HG03196 (cell line): ENCODE data around the gene OR2V2.
A peak's percentile ranks its signal among the peaks of the same experiment; 100 is the strongest.
"Not testable (repeated sequence)": the region's sequence is repeated elsewhere in the genome, so short reads cannot be mapped to it uniquely, and the experiment has no call there.

Experiments used
- ATAC-seq: cut with Tn5 transposase; IDR thresholded peaks from one replicate; pipeline ENCODE4 v1.9.1; 2021; ENCODE audit not compliant: unreplicated experiment

The OR2V2 gene

DNA sequence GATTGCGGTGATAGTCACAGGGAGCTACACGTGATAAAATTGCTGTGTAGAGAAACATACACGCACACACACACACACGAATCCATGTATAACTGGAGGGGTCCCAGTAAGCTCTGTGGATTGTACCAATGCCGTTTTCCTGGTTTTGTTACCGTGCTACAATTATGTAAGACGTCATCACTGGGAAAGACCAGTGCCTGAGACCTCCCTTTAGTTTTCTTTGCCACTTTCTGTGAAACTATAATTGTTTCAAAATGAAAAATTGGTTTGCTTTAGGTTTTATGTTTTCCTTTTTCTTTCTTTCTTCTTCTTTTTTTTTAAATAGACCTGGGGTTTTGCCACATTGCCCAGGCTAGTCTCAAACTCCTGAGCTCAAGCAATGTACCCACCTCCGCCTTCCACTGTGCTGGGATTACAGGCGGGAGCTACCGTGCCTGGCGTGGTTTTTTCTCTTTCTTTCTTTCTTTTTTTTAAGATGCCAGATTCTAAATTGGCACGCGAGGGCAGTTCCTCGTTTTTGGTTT is 21.3 kb downstream of the OR2V2 start:
- no peak for ATAC-seq

GRCh38 chr5:181169459-181170236 is 22.3 kb downstream of the OR2V2 start:
- ATAC-seq, result peak; percentile 51

DNA sequence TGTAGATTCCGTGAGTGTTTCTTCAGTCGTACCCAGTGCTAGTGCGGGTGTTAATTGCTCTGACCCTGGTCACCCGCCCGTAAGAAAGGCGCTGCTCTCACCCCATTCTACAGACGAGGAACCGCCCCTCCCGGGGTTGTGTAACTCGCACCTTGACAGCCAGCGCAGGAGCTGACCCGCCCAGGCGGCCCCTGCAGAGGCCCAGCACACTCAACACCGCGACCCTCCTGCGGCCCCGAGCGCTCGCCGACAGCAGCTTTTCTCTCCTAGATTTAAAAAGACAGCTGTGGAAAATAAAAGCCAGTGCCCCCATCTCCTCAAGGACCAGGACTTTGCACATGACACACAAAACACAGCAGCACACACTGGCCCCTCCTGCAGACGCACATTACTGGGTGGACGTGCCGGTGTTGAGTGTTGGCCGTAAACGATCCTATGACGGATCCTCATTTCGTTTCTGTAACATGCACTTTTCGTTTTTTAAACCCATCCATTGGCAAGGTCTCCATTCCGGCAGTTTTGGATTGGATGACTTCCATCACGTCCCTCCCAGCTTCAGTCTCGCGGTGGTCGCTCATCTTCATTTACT is 22.9 kb downstream of the OR2V2 start:
- ATAC-seq, result peak; percentile 12

DNA sequence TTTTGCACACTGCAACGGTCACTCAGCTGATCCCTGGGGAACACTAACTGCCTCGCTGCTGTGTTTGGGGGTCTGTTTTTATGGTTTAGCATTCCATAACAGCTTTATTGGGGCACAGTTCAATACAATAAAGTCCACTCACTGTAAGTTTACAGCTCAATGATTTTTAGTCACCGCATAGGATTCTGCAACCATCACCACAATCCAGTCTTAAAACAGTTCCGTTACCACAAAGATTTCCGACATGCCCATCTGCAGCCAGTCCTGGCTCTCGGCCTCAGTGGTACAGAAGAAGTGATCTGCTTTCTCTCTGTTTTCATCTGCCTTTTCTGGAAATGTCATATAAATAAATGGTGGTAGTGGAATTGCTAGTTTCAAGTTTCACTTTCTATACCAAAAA is 23.6 kb downstream of the OR2V2 start:
- no peak for ATAC-seq

- no peak for ATAC-seq
These were observed 24.4 kb downstream of the OR2V2 start for GRCh38 chr5:181171782-181172181.

GRCh38 chr5:181173027-181173419 is 25.6 kb downstream of the OR2V2 start:
- no peak for ATAC-seq

DNA sequence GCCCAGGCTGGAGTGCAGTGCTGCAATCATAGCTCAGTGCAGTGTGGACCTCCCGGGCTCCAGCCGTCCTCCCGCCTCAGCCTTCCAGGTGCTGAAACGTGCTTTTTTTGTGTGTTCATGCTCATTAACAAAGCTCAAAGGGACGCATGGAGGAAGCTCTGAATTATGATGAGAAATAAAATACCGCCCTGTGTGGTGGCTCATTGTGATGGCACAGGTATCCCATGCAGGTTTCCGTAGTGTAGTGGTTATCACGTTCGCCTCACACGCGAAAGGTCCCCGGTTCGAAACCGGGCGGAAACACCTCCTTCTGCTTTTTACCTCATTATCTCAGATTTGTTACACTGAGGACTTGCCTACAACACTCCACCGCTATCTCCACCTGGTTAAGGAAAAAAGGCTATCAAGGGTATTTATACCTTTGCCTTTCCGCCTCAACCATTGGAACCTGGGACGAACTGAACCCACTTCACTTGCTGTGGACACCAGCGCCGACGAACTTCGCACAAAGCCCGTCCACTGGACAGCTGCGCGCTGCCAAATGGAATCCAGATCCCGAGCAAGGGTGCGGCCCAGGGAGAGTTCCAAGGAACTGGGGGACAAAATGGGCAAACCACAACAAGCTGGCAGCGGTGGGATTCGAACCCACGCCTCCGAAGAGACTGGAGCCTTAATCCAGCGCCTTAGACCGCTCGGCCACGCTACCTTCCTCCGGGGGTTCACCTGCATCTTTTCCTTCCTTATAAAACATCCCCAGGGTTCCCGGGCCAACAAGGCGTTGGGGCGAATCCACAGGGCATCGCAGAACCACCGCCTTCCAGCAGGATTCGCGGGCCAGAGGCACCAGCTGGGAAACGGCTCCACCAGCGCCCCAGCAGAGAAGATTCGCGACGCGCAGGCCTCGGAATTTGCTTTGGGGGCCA is 26.3 kb downstream of the OR2V2 start:
- no peak for ATAC-seq

GRCh38 chr5:181176254-181176952 is 29.0 kb downstream of the OR2V2 start:
- ATAC-seq, result no peak

GRCh38 chr5:181177559-181177958 is 30.2 kb downstream of the OR2V2 start:
- not testable (repeated sequence) for ATAC-seq

DNA sequence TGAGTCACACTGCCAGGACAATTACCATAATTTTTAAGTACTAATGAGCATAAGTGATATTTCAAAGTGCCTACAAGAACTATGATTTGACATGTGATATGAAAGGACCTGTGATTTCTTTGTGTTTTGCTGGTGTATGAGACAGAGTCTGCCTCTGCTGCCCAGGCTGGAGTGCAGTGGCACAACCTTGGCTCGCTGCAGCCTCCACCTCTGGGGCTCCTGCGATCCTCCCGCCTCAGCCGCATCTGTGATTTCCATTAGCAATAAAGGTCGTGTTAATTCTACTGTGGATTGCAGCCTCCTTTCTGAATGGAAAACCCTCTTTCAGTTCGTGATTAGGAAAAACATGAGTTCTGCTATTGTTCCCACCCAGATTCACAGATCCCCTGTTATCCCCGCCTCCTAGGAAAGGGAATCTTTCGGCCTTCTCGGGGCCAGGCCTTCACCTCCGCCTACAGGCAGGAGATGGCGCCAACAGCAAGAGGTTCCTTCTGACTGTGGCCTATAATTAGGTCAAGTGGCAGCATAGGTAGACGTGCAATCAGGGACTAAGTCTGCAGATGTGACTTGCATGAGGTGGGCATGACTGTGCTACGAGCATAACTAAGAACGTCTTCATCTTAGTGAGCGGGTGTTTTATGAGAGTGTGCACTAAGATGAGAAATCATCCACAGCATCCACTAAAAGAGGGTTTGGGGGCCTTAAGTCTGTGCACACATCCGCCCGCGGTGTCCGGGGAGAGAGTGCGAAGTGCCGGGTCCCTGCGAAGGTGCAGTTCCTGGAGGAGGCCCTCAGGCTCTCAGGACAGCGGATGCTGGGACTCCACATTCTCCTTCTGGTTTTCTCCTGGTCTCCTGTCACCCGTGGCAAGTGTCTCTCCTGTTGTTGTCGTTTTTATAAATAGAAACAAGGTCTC is 34.5 kb downstream of the OR2V2 start:
- ATAC-seq, result peak; percentile 50

- no peak for ATAC-seq
These were observed 35.3 kb downstream of the OR2V2 start for GRCh38 chr5:181182651-181183050.

DNA sequence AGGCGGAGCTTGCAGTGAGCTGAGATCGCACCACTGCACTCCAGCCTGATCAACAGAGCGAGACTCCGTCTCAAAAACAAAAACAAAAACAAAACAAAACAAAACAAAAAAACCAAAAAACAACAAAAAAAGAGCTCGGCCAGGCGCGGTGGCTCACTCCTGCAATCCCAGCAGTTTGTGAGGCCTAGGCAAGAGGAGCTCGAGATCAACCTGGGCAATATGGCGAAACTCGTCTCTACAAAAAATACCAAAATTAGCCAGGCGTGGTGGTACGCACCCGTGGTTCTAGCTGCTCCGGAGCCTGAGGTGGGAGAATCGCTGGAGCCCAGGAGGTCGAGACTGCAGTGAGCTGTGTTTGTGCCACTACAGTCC is 37.4 kb downstream of the OR2V2 start:
- ATAC-seq, result no peak

GRCh38 chr5:181185560-181185959 is 38.2 kb downstream of the OR2V2 start:
- ATAC-seq, result no peak

DNA sequence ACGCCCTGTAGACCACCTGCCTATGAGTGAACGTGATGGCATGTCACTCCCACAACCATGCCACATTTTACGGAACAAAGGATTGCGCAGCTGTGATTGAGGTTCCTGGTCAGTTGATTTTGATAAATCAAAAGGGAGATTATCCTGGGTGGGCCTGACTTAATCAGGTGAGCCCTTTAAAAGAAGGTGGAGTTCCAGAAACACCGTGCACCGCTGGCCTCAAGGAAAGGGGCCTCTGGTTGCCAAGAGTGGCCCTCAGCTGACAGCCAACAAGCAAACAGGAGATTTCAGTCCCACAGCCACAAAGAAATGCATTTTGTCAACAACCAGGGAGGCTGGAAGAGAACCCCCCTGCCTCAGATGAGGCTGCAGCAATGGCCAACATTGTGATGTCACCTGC is 38.6 kb downstream of the OR2V2 start:
- no peak for ATAC-seq

DNA sequence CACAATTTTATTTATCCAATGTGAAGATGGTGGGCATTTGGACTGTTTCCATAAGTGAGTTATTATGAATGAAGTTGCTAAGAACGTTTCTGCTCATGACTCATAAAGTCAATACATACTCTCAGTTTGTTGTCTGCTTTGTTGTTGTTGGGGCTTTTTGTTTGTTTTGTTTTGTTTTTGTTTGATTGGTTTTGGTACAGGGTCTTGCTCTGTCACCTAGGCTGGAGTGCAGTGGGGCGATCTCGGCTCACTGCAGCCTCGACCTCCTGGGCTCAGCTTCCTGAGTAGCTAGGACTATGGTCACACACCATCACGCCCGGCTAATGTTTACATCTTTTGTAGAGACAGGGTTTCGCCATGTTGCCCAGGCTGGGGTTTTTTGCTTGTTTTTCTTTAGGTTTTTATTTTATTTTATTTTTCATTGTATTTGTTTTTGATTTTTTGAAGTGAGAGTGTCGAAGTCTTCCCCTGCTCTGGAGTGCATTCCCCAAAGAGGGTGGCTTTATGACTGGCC is 39.7 kb downstream of the OR2V2 start:
- ATAC-seq, result no peak

DNA sequence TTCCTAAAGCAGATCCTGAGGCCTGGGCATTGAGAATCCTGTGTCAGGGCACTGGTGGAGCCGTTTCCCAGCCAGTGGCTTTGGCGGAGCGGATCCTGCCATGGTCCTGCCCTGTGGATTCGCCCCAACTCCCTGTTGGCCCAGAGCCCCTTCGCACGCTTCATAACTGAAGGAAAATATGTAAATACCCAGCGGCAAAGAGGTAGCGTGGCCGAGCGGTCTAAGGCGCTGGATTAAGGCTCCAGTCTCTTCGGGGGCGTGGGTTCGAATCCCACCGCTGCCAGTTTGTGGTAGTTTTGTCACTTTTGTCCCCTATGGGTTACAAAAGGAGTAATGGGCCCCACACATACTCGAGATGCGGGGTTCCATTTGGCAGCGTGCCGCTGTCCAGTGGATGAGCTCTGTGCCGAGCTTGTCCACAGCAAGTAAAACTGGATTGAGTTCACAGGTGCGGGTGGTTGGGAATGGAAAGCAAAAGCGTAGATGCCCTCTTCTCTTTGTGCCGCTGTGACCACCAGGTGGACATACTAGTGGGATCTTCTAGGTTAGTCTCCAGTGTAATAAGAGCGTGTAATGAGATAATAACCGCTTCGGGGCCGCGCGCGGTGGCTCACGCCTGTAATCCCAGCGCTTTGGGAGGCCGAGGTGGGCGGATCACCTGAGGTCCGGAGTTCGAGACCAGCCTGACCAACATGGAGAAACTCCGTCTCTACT is 40.3 kb downstream of the OR2V2 start:
- no peak for ATAC-seq

- no peak for ATAC-seq
These were observed 41.4 kb downstream of the OR2V2 start for GRCh38 chr5:181188700-181189362.

- ATAC-seq, result no peak
These were observed 42.1 kb downstream of the OR2V2 start for GRCh38 chr5:181189363-181189961.
